Measurements from ENCODE around the gene EREG. TPM values are rescaled to one million over a fixed set of nuclear protein-coding genes. Genes with fewer than 3 reads are reported as not detected.

The EREG gene
- total RNA-seq, 1 donor: 15.0 TPM

GRCh38 chr4:74426101-74426500 lies 61.2 kb downstream of the EREG start:
- no peak for TF ChIP-seq CTCF (IDR thresholded peaks at IDR 0.05; ENCODE audit: insufficient read depth, low read length)
- no peak overlapping the region for H3K4me3 ChIP-seq (ENCODE audit: low read depth, low read length)
- peak; percentile 28 for DNase-seq (ENCODE audit: low read depth)

GRCh38 chr4:74428276-74428675 lies 63.3 kb downstream of the EREG start:
- TF ChIP-seq CTCF (IDR thresholded peaks at IDR 0.05; ENCODE audit: insufficient read depth, low read length): no peak
- no peak overlapping the region for H3K4me3 ChIP-seq (ENCODE audit: low read depth, low read length)

GRCh38 chr4:74431113-74431826 lies 66.3 kb downstream of the EREG start:
- DNase-seq (ENCODE audit: low read depth): no peak
- TF ChIP-seq CTCF (IDR thresholded peaks at IDR 0.05; ENCODE audit: insufficient read depth, low read length): no peak
- no peak overlapping the region for H3K4me3 ChIP-seq (ENCODE audit: low read depth, low read length)

More at GRCh38 chr4:74428276-74428675, 63.3 kb downstream of the EREG start:
- DNase-seq (ENCODE audit: low read depth): no peak

GRCh38 chr4:74433043-74433442 lies 68.1 kb downstream of the EREG start:
- TF ChIP-seq CTCF (IDR thresholded peaks at IDR 0.05; ENCODE audit: insufficient read depth, low read length): no peak
- no peak overlapping the region for H3K4me3 ChIP-seq (ENCODE audit: low read depth, low read length)
- DNase-seq (ENCODE audit: low read depth): peak; percentile 26

GRCh38 chr4:74433541-74434172 lies 68.7 kb downstream of the EREG start:
- no peak overlapping the region for H3K4me3 ChIP-seq (ENCODE audit: low read depth, low read length)
- no peak for DNase-seq (ENCODE audit: low read depth)
- no peak for TF ChIP-seq CTCF (IDR thresholded peaks at IDR 0.05; ENCODE audit: insufficient read depth, low read length)

- TF ChIP-seq CTCF (IDR thresholded peaks at IDR 0.05; ENCODE audit: insufficient read depth, low read length): no peak
- H3K4me3 ChIP-seq (ENCODE audit: low read depth, low read length): no peak overlapping the region
- DNase-seq (ENCODE audit: low read depth): no peak
Measured at GRCh38 chr4:74435296-74435695, 70.4 kb downstream of the EREG start.
